NK-92 treated with Interleukin-12 subunit alpha and Interleukin-12 subunit beta, amount 100 ng/mL, for 24 hours (cell line): ENCODE results near the gene ANKH.
"Not testable (repeated sequence)": the region's sequence is repeated elsewhere in the genome, so short reads cannot be mapped to it uniquely, and the experiment has no call there.

Experiments used
- DNase-seq: peaks from one replicate; lab custom pipeline; 2025; lab: John Stamatoyannopoulos, UW

The ANKH gene

GRCh38 chr5:14854799-14855198 is 16.8 kb downstream of the ANKH start:
- no peak for DNase-seq

DNA sequence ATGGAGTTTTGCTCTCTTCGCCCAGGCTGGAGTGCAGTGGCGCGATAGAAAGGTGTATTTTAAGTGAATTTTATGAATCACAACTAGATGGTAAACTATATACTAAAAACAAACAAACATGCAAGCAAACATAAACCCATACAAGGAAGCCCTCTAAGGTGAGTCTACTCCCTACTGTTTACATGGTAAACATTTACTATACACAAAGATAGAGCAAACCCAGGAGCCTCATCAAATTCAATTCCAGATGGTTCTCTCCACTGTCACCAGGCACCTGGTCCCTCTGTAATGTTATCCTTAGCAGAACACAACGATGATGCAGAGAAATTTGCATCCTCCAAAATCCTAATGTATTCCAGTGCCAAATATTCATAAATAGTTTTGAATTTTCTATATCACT is 17.9 kb downstream of the ANKH start:
- no peak for DNase-seq

GRCh38 chr5:14852779-14853178 is 18.8 kb downstream of the ANKH start:
- DNase-seq, result no peak

- DNase-seq, result no peak
Measured at GRCh38 chr5:14851999-14852526, 19.5 kb downstream of the ANKH start.

GRCh38 chr5:14851597-14851996 is 20.0 kb downstream of the ANKH start:
- no peak for DNase-seq

DNA sequence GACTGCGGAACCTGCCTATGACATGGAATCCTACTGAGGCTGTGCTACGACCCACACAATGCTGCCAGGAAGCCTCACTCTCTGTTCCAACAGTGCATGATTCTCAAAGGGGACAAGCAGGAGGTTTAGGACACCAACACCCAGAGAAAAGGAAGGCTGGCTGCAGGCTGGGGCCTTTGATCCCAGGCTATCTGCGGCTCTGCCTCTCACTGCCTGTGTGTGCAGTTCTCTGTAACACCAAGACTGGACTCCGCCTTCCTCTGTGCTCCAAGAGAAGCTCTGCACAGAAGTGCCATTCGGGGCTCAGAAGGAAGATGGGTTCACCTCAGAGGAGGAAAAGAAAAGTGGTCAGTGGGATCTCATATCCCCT is 20.5 kb downstream of the ANKH start:
- no peak for DNase-seq

DNA sequence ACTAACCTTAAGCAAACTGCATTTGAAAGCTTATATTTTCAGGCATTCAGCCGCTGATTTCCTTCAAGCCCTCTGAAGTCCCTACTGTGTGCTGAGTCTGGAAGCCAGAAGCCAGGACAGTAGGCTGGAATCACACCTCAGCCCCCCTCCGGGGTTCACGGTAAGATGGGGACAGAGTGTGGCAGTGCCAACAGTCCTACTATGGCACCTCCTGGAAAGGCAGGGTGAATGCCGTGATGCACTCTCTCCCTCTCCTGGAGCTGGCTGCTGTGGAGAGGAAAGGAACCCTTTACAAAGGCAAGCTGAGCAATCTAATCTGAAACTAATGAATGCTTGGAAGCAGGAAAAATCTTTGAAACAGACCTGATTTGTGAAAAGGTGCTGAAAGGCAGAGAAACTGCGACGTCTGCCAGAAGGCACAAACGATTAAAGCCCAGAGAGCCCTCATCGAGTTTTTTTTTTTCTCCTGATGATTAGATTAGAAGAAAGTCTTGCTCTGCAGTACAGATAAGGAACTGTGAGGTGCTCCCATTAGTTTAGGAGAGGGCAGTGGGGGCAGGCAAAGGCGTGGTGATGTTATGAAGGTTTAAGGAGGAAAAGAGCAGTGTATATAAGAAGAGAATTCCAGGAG is 21.0 kb downstream of the ANKH start:
- no peak for DNase-seq

GRCh38 chr5:14849516-14850294 is 21.9 kb downstream of the ANKH start:
- no peak for DNase-seq

- not testable (repeated sequence) for DNase-seq
Measured at GRCh38 chr5:14848942-14849341, 22.6 kb downstream of the ANKH start.

DNA sequence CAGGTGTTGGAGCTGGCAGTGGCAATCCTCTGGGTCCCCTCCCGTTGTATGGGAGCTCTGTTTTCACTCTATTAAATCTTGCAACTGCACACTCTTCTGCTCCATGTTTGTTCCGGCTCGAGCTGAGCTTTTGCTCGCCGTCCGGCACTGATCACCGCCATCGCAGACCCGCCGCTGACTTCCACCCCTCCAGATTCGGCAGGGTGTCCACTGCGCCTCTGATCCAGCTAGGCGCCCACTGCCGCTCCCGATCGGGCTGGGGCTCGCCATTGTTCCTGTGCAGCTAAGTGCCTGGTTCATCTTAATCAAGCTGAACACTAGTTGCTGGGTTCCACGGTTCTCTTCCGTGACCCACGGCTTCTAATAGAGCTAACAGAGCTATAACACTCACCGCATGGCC is 23.2 kb downstream of the ANKH start:
- DNase-seq, result no peak

DNA sequence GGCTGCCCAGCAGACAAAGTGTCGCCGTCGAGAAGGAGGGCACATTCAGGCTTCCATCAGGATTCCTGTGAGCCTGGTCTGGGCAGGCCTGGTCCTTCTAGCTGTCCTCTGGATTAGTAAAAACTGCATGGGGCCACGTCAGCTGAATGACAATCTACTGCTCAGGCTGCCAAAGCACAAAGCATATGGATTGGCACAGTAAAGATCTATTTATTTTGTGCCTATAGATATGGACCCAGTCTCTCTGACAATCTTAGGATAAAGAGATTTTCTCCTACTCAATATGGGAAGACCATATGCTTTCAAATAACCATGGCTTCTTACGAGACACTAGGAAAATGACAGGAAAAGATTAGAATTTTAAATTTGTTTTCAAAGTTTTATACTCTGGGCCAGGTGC is 24.1 kb downstream of the ANKH start:
- DNase-seq, result no peak

DNA sequence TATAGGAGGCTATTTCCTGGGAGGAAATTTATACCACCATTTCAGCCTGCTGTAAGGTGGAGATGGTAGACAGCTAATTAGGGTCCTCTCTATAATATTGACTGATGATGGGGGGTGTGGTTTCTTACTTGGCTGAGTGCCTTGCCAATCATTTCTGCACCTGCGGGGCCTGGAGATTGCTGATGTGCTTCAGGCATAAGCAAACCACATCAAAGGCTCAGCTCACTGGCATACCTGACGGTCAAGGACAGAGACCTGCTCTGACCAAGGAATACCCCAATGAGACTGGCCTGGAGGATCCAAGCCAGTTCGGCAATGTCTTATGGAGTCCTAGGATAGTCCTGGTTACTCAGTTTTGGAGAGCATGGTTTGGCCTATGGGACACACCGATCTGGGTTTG is 29.5 kb downstream of the ANKH start:
- DNase-seq, result no peak

DNA sequence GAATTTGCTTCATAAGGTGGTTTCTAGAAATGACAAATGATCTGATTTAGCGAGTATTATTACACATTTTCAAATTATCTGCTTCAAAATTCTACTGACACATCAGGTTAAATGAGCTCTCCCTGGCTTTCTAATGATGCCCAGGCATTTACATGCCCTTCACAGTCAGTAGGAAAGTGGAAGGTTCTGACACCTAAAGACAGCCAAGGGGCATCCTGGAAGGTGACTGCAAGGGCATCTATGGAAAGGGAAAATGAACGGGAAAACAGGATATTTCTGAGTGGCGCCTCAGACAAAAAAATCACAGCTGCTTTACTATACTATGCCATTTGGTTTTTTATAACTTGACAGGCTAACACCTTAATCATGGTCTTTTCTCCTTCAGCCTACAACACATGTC is 31.0 kb downstream of the ANKH start:
- DNase-seq, result no peak

DNA sequence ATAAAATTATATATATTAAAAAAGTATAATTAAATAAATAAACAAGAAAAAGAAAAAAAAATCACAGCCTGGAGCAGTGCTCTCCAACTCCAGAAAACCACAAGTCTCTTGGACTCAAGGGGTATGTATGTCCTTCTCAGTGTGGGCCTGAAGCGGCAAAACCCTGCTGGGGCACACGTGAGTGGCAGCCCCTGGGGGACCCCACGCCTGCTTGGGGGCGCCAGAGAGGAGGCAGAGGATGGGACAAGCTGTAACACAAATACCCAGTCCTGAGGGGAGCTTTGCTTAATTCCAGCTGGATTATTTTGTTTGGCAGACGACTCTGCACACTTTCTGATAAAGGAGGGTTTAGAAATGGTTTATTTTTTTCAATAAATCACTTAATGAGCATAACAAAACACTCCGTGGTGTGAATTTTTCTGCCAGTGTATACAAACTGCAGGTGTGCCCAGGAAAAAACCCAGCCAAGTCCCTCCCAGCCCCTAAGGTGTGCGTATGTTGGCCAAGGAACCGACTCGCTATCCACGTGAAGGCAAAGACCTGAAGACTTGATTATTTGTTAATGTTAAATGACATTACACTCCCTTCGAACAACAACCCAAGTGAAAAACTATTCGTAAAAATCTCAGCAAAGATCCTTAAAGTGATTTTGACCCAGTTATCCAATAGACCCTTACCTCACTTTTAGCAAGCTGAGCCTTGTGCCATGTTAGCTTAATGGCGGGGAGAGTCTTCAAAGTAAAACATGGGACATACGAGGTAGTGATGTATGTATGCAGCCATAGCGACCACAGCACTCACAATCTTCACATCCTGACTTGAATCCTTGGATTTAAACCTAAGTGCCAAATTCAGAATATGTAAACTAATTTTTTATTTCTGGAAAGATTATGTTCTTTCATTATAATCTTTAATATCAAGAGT is 32.9 kb downstream of the ANKH start:
- no peak for DNase-seq

GRCh38 chr5:14837423-14838122 is 34.0 kb downstream of the ANKH start:
- DNase-seq, result not testable (repeated sequence)

DNA sequence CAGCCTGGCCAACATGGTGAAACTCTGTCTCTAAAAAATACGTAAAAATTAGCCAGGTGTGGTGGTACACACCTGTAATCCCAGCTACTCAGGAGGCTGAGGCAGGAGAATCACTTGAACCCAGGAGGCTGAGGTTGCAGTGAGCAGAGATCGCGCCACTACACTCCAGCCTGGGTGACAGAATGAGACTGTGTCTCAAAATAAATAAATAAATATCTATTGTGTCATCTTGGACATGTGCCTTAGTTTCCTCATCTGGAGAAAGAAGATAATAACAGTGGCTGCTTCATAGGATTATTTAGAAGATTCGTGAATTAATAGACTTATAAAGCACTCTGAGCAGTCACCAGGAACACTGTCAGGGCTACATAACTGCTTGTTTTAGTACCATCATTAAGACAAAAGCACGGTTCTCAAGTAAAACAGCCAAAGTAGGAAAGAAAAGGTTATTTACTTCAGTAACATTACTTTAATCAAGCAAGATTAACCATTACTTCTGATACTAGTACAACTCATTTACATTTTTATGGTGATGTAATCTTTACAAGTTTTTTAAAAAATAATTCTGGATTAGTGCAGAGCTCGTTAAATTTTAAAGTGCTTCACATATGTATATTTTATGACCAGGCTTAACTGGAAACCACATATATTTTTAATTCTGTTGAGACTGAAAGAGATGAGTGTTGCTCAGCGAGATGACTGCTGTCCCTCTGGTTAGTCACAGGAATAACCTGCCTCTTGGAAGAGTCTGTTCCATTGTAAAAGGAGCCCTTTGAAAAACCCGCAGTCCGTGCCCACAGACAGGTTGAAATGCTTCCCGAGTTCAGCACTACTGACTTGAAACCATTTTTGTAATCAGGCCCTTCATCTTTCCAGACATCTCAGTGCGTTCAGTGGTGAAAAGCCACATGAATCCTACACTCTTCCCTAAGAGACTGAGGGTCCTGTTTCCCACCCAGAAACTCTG is 36.7 kb downstream of the ANKH start:
- DNase-seq, result no peak

- DNase-seq, result no peak
Measured at GRCh38 chr5:14834062-14834461, 37.5 kb downstream of the ANKH start.

DNA sequence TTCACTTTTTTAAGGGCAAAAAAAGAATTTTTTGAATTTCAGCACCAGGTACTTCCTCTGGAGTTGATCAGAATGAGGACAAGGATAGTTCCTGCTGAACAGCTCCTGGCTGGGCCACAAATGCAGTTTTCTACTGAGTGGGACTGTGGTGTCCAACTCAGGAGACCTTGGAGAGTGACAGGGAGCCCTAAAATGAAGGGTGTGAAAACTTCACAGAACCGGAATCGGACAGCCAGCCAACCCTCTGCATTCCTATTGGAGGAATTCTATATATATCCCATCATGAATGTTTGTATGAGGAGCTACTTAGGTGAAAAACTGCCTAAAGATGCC is 40.6 kb downstream of the ANKH start:
- no peak for DNase-seq

DNA sequence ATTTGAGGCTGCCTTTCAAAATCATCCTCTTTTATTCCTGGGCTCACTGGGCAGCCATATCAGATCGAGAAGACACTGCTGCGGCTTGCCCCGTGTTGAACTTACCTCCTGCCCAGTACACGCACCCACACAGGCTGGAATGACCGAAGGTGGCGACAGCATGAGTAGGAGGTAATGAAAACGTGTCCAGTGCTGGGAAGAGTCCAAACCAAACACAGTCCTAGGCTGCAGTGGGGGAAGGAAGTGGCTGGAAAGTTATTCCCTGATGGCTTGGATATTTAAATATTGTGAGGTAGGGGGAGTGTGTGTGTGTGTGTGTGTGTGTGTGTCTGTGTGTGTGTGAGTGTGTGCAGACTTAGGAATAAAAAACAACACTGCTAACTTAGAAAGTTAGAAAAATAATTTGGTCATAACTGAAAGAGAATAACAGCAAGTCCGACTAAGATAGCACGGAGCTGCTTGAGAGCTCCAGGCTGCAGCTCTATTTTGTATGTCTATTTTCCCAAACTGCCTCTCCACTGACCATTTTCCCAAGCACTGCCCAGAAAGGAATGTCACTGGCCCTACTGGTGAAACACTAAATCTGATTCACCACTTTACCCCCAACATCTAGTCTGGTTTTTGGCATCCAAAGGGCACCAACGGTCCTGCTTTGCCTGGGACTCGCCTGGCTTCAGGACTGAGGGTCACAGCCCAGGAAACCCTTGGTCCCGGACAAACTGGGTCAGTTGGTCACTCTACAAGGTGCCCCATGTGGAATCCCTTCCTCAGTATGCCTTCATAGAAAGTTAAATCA is 41.2 kb downstream of the ANKH start:
- DNase-seq, result no peak

DNA sequence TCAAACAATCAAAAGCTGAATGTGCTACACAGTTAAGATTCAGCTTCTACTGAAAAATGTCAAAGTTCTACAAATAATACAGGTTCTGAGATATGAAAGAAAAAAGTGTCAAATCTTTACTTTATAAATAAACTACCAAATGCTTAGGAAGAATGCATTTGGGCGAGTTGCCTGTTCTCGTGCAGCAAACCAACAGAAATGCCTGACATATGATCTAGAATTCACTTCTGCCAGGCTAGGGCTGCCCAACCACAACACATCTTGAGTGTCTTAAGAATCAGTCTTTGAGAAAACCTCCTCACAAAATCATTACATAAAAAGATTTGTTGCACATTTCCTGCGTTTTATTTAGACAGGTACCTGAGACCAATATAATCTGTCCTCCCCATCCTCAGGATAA is 42.2 kb downstream of the ANKH start:
- no peak for DNase-seq
